HG03457 (cell line): ENCODE results near the gene MSANTD4.
"Not testable (repeated sequence)": the region's sequence is repeated elsewhere in the genome, so short reads cannot be mapped to it uniquely, and the experiment has no call there.

Experiments
- ATAC-seq: cut with Tn5 transposase; IDR thresholded peaks from one replicate; pipeline ENCODE4 v1.9.1; 2021; ENCODE audit warnings: moderate number of reproducible peaks; ENCODE audit not compliant: unreplicated experiment

The MSANTD4 gene

GRCh38 chr11:106014620-106015019 lies 7.4 kb downstream of the MSANTD4 start:
- no peak for ATAC-seq

DNA sequence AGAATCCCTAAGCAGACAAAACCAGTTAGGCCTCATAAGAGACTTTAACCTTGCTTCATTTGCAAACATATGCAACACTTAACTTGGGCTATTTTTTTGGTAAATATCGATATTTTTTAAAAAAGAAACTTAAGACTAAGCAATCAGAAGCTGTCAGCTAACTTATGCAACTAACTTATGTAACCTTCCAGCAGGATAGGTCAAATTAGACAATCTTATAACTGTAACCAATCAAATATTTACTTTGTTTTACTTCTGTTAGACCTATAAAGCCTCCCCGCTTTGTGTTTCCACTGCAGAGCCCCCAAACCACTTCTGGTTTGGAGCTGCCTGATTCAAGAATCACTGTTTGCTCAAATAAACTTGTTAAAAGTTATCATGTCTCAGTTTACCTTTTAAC lies 8.0 kb downstream of the MSANTD4 start:
- ATAC-seq, result no peak

- no peak for ATAC-seq
These were observed 9.3 kb downstream of the MSANTD4 start for GRCh38 chr11:106012744-106013143.

- ATAC-seq, result no peak
These were observed 10.6 kb downstream of the MSANTD4 start for GRCh38 chr11:106011481-106011880.

DNA sequence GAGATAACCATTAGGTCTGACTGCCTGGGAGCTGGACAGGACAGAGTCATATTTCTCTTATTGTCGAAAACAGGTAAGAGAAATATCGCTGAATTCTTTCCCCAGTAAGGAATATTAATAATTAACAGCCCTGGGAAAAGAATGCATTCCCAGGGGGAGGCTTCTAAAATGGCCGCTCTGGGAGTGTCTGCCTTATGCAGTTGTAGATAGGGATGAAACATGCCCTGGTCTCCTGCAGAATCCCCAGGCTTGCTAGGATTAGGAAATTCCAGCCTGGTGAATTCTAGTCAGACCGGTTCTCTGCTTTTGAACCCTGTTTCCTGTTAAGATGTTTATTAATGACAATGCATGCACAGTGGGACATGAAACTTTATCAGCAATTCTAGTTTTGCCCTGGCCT lies 18.9 kb downstream of the MSANTD4 start:
- not testable (repeated sequence) for ATAC-seq

- ATAC-seq, result no peak
These were observed 20.6 kb downstream of the MSANTD4 start for GRCh38 chr11:106001304-106002012.

DNA sequence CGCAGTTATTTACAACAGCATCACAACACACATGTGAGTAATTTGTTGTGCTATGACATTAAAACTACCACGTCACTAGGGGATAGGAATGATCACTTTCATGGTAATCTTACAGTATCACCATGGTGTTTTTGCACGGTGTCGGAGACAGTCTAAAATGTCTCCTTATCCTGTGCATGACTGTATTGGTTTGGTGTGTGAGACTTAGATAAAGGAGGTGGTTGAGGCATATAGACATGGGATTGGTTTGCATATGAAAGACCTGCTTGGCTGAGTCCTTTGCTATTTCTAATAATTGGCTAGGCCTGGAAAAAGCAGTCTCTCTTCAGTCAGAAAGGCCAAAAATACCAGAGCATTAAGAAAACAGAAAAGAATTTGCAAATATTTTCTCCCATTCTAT lies 30.2 kb downstream of the MSANTD4 start:
- no peak for ATAC-seq

GRCh38 chr11:105989124-105989523 lies 32.9 kb downstream of the MSANTD4 start:
- no peak for ATAC-seq

DNA sequence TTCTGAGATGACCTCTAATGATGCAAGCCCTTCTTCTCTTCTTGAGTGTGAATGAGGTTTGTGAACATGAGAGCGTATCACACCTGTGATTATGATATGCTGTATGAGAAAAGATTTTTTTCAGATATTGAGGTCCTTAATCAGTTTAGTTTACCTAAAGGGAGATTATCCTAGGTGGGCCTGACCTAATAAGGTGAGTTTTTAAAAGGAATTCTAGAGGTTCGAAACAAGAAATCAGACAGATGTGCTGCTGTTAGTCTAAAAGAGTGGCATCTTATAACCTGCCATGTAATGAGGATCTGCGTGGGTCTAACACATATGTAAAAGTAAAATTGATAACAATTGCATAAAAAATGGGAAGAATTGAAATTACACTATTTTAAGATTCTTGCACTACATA lies 33.8 kb downstream of the MSANTD4 start:
- no peak for ATAC-seq

DNA sequence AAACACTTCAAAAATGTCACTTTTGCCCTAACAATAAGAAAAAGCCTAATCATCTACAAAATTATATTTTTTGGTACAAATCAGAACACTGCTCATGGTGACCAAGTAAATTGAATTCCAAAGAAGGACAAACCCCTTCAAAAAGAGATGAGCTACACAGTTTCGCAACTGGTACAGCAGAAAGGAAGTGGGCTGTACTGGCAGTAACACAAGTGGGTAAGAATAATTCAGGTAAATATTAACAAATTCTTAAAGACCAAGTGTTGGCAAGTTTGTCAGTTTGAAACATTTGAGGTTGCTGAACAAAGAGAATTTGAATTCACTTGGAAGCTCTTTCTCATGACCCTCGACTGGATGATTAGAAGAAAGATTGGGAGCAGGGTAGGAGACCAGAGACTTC lies 35.5 kb downstream of the MSANTD4 start:
- ATAC-seq, result no peak

DNA sequence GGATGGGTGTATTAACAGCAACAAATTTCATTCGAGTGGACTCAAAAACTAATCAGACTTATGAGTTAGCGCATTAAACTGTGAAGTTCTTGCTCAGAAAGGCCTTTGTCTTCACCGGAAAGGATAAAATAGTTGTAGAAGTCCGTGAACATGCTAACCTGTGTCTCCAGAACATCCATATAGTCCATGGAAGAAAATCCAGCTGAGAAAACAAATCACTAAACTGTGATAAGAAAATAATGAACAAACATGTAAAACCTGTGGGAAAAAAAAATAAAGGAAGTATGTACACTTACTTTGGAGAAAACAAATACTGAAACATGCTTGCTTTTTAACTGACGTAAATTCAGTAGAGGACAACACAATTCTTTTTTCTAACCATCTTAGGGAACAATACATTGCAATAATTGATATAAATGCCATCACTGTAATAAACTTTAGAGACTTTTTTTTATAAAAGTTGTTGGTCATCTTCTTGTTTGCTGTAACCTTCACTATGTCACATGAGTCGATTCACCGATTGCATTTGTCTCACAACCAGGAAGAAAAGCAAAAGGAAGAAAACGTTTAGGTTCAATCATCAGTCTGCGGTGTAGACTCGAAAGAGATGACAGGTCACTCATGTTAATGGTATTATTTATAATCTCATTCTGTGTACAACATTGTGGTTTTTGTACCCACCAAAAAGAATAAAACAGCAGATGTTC lies 41.9 kb downstream of the MSANTD4 start:
- ATAC-seq, result no peak

- no peak for ATAC-seq
These were observed 46.9 kb downstream of the MSANTD4 start for GRCh38 chr11:105975128-105975527.

GRCh38 chr11:105969756-105970155 lies 52.3 kb downstream of the MSANTD4 start:
- ATAC-seq, result no peak

DNA sequence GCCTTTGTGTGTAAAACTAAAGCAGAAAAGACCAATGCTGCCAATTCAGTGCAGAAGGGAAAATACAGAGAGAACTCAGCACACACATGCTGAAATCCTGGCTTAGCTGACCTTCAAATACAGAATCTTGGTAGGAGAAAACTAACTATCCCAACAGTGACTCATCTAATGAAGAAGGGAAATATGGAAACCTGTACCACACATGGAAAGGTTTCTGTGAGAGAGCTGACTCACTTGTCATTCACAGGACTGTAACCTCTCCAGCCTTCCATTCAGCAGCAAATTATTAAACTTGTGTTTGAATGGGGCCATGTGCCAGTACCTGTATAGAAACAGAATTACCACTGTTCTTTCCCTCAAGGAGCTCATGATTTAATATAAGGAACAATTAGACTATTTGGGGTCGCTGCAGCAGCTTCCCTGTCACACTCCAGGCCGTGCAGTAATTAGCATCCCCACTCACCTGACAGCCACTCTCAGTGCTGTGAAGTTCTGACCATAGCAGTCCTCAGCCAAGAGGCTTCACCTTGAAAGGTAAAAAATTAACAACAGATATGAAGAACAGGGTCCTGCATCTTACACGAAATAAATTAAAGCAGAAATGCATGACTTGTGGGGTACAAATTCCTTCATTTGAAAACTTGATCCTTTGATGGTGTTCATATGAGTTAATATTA lies 53.9 kb downstream of the MSANTD4 start:
- no peak for ATAC-seq

GRCh38 chr11:105960252-105961245 lies 61.5 kb downstream of the MSANTD4 start:
- no peak for ATAC-seq
